HG03354 (cell line): ENCODE results near the gene DYTN.
"Not testable (repeated sequence)": the region's sequence is repeated elsewhere in the genome, so short reads cannot be mapped to it uniquely, and the experiment has no call there.

Source experiments
- ATAC-seq: cut with Tn5 transposase; IDR thresholded peaks from one replicate; pipeline ENCODE4 v1.9.1; 2021; ENCODE audit warnings: mild to moderate bottlenecking; ENCODE audit not compliant: unreplicated experiment, poor library complexity, severe bottlenecking

The DYTN gene, protein sequence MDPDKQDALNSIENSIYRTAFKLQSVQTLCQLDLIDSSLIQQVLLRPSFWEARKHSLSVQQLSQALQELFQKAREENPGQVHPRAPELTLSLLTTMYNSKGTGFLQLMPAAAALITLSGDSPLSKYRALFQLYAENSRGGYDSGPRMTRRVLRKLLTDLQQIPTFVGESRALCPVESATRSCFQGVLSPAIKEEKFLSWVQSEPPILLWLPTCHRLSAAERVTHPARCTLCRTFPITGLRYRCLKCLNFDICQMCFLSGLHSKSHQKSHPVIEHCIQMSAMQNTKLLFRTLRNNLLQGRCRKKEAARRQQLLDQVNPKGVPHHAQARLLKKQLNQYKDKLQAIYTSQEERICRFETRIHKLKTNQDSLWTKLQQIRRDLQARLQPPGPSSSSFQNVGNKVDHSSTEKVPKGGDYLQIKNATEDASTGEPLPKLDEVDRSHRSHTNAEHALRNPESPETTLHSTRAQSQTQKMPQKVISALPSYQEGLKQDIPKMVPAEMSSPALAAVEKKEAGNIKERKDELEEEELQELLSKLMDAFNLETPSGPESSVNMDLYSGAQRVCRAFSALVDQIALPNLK

DNA sequence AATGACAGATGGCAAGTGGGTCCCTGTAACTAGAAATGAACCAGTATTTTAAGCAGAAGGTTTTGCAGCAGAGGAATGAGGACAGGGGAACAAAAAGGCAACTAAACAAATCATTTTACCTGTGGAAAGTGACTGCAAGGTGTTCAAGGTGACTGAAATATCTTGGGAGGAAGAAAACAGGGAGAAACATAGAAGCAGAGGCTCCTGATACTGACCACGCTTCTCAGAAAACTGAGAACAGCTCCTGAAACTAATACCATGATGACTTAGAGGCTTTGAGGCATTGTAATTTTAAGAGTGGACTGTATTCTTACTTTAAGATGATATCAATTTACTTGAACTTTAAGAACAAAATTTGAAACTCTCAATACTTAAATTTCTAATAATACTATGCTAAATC lies at the start of gene DYTN:
TSS of gene DYTN (minus strand) at position 101 of the 400 bp plus-strand sequence. CDS start 117 bp downstream, outside the sequence.
- peak; percentile 41 for ATAC-seq

DNA sequence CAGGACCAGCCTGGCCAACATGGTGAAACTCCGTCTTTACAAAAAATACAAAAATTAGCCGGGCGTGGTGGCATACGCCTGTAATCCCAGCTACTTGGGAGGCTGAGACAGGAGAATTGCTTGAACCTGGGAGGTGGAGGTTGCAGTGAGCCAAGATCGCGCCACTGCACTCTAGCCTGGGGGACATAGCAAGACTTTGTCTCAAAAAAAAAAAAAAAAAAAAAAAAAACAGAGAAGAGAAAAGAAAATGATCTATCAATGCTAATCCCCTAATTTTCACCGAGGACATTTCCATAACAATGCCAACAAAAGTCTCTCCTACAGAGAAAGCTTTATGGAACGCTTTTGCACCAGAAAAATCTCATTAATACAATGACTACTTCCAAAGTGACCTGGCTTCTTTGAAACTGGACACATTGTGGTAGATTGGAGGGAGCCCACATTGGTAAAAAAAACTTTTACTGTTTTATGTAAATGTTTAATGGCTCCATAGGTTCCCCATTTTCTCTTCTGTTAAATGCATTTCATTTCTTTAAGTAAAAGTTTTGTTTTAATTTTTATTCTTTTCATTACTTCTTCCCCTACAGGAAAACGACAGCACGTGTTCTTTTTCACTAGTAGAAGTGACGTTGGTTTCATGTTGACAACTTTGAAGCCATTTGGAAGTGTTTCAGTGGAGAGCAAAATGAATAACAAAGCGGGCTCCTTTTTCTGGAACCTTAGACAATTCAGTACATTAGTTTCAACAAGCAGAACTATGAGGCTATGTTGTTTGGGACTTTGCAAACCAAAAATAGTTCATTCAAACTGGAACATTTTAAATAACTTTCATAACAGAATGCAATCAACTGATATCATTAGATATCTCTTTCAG lies 48.1 kb upstream of the DYTN start:
- no peak for ATAC-seq

DNA sequence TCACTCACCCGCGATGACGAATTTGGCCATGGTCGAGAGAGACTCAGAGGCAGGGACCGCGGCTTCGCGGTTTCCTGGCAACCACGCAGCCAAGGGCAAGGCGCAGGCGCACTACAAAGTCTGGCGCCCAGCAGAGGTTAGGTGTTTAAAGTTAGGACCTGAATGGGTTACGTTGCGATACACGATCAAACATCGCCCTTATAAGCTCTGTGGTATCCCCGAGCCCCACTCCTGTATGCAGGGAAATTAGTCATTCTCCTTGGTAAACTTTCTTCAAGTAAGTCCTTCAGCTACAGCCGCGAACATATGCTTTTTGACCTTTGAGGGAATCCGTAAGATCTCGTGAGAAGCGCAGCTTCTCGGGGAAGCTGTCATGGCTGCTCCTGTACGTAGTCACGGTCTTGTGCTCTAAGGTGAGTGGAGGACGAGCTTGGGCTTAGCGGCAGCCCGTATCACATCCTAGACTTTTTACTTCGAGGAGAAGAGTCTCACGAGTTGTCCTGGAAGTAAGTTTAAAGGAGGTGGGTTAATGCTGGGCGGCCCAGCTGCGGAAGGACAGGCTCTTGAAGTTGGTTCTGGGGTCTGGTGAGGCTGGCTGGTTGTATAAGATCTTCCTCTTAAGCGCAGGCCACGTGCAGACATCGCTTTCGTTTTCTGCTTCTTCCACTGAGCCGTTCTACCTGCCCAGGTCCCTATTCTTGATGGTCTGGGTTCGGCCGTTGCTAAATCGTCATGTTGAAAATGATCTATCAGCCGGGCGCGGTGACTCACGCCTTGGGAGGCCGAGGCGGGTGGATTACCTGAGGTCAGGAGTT lies 47.3 kb upstream of the DYTN start, which contains the start of the genes FASTKD2 and MDH1B:
TSS of gene FASTKD2 (plus strand) at position 365 of the 815 bp plus-strand sequence. CDS start 1,088 bp downstream, outside the sequence.
TSS of gene MDH1B (minus strand) at position 87 of the 815 bp plus-strand sequence. CDS start at position 30, 57 bp downstream.
- peak; percentile 92 for ATAC-seq

DNA sequence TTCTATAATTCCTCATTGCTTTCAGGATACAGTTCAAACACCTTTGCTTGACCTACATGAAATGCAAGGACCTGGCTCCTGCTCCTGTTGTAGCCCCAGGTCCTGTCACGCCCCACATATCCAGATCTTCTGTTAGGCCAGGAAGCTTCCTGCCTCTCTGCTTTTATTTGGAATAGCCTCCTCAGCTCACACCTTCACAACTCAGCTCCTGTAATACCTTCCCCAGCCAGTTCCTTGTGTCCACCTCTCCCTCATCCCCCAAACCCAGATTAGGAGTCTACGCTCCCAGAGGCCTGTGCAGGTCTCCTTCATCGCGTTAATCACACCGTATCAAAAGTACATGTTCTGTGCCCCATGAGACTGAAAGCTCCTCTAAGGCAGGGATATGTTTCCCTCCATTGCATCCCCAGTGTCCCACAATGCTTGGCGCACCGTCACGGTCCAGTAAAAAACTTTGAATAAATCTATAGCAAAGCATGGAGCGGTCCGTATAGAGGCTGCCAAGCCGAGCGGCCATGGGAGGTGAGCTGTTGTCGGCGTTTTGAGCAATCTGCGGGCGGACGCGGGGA lies 46.6 kb upstream of the DYTN start:
- no peak for ATAC-seq

DNA sequence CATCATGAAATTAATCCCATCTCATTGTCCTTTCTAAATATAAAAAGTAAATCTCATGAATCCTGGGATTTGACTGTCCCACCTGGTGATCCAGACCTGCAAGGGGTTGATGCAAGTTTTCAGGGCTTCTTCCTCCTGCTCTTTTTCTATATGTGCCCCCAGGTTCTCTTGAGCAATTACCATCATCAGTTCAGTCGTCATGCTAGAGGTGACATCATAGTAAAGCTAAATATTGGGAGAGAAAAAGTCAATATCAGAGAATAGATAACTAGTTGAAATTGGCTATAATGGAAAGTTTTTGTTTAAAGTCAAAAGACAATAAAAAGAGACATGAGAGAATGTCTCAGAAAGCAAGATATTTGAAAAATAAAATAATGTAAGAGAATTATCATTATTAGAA lies 38.6 kb upstream of the DYTN start:
- ATAC-seq: no peak

DNA sequence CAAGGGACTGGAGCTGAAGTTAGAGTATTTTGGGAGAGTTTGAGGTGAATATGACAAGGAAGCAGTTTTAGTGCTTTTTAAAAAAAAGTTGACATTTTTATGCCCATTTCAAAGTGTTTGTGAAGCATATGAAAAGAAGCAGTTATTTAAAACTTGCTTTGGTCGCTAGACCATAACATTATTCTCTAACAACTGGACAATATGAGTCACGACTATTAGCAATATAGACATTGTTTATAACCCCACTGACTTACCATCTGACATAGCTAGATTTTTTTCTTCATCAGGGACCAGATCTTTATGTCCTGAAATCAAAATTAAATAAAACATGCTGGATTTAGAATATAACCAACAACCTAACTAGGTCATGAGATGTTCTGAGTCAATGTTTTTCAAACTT lies 22.6 kb upstream of the DYTN start:
- no peak for ATAC-seq

DNA sequence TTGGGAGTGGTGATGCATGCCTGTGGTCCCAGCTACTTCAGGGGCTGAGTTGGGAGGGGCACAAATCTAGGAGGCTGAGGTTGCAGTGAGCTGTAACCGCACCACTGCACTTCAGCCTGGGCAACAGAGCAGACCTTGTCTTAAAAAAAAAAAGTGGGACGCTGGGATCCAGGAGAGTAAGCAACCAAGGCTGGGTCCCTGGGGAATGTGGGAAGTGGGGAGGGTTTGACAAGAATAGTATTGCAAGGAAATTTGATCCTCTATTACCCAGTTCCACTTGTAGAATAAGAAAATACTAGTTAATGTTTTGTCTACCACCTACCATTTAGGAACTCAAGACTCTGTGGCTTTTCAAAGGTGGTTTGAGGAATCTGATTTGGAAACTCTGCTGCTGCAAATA lies 21.1 kb upstream of the DYTN start:
- no peak for ATAC-seq

DNA sequence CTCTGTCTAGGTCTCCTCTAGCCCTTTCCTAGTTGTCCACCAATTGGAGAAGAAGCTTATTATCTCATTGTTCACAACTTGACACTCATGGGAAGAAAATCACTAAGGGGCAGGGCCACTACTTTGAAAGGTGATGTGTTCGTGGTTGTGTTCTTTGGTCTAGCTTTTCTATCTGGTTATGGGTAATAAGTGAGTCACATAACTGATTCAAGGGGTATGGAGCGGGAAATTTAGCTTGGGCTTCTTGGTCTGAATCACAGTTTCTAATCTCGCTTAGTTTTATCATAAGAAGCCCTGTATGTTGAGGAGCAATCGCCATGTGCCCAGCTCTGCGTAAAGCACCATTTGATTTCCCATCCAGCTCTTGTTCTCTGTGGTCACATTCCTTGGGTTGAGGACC lies 18.7 kb upstream of the DYTN start:
- ATAC-seq: no peak

DNA sequence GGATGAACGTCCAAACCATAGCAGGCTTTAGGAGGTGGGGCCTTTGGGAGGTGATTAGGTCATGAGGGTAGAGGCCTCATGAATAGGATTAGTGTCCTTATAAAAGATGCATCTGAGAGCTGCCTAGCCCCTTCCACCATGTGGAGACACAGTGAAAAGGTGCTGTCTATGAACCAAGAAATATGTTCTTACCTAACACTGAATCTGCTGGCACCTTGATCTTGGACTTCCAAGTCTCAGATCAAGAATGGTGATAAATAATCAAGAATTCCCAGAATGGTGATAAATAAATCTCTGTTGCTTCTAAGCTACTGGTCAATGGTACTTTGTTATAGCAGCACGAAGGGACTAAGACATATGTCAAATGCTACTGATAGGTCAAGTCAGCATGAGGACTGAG lies 15.1 kb upstream of the DYTN start:
- no peak for ATAC-seq

DNA sequence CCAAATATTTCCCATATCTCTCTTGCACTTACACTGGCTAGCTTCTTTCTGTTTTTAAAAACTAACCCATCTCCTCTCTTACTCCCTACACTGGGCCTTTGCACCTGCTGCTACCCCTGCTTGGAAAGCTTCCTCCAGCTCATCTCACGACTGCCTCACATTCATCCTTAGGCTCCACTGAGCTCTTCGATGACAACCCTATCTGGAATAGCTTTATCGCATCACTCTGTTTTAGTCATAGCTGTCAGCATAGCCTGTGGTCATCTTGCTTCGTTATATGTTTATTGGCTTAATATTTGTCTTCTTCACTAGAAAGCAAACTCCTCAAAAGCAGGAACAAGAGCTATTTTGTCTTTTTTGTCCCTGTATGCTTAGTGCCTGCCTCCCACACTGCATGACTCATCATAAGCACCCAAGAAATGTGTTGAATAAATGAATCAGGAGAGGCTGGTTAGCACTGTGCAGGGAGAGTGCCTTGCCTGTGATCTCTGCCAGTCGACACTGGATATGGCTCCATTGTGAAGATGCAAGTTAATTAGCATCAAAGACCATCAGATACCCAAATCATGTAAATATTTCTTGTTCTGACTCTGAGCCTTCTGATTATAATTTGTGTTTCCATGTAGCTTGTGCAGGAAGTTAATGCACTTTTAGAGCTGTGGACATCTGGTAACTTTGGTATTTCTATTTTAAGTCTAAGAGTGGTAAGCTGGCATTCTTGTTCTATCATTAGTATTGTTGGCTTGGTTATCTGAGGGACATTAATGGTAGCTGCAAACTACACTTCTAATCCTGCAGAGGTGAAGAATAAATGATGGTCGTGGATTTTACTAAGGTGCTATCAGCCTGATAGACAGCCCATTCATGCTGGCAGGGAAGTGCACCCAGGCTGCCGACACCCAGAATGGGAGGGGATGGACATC lies 10.3 kb upstream of the DYTN start:
- ATAC-seq: no peak

DNA sequence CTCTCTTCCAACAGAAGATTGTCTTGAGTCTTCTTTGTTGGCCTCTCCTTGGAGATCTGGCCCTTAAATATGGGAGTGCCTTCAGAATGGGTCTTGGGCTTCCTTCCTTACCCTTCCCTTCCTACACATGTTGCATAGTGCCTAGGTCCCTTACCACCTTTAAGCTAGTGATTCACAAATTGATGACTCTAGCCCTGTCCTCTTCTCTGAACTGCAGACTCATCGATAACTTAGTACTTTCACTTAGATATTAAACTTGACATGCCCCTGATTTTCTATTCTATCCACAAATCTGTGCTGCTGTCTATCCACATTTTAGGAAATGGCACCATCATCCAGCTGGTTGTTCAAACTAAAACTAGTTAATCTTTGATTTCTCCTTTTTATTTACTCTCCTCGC lies 9.1 kb upstream of the DYTN start:
- ATAC-seq: no peak

DNA sequence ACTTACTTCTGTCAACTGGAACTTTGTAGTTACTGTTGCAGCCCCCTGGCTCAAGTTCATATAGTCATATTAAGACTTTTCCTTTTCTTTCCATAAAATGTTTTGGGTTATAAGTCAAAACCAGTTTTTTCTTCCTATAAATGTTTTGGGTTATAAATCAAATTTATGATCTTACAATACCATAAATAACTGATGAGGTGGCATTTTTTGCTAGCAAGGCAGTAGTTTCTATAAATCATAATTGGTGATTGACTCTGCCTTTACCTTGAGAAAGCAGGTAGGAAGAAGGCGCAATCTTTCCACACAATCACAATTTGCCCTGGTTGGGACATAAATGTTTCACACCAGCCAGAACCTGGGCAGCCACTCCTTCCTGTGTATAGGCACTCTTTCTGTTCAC lies 5.1 kb upstream of the DYTN start:
- no peak for ATAC-seq

DNA sequence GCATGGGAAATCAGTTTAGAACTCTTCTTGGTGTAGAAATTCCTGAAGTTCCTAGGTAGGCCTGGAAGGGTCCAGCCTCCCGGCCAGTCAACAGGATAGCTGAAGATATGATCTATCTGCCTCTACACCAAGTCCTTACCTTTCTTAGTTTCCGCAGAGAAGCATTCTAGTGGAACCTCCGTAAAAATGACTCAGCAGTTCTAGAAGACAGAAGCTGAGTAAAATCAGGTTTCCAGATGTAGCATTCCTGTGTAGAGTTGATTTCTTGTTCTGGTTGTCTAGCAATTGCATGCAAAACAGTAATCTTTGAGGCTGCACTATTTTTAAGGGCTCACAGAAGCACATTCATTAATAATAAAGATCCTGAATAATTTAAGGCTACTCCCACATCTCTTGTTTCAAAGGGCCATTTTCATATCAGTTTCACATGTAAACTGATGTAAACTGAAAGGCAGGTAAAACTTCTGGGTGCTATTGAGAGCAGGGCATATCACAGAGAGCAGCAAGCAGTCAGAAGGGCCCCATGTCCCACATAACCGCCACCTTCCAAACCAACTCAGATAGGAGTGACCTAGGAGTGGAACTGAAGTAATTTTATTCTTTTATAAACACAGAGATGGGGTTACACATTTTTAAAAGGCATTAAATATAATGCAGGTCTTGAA lies 3.2 kb upstream of the DYTN start:
- peak; percentile 80 for ATAC-seq

DNA sequence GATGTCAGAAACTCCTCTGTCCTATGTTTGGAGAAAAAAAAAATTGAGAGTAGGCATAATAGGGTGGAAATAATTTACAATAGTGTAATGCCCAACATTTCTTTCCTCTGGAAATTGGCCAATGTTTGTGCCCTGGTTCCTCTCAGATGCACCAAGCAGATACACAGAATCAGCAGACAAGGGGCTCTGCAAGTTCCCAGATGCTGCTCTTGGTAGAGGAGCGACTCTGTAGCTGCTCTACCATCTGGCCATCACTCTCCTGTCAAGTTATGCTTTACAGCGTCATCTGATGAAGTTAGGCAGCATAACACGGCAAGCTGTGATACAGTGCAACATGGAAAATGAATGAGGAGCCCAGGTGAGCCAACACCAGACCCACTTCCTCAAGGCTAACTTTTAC lies 1.6 kb downstream of the DYTN start:
- ATAC-seq: no peak

DNA sequence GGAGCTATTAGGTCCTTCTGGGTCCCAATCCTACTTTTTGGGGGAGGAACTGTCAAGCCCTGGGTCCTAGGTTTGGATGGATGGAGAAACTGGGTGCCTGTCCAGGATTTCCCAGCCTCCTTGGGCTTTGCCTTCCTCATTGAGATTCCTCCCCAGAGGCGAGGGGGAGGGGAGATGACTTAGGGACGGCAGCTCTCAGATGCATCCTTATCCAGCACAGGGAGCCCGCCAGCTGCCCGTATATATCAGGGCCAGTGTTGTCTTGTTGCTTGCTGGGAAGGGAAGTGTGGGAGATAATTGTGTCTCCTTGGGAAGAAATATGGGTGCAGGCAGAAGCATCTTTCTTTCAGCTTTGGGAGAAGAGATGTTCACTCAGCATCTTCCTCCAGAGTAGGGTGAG lies 3.0 kb downstream of the DYTN start:
- ATAC-seq: not testable (repeated sequence)

DNA sequence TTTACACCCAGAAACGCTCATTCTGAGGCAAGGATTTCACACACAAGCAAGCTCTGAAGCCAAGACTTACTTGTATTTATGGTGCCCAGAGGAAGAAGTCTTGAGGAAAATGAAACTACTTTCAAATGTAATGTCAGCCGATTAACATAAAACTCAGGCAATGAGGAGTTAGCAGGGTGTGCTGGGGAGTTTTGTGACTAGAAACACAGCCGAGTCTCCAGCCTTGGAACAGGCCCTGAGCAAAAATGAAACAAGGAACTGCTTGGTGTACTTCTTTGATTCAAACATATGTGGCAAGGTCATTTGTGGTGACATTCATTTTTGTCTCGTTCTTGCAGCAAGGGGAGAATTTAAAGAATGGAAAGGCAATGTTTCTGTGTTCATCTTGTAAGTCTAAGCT lies 4.5 kb downstream of the DYTN start:
- ATAC-seq: peak; percentile 59

DNA sequence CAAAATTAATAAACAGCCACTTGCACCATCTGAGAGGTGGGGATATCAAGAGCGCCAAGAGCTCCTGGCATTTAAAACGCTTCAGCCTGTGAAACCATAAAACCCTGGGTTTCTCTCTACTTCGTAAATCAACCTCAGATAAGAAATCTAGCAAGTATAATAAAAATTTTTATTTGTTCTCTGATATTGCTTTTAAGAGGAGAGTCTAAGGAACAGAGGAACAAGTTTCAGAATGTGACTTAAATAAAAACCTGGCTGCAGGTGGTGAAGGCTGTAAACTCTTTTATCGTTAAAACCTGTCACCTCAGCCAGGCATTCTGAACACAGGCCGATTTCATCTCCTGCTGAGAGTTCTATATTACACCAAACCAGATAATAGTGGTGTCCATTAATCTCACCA lies 9.9 kb downstream of the DYTN start:
- ATAC-seq: no peak
